Right renal cortex interstitium (tissue), 3 donors: Measurements from ENCODE around the gene RBP3. TPM values are rescaled to one million over a fixed set of nuclear protein-coding genes. Genes with fewer than 3 reads are reported as not detected.

Experiments
- DNase-seq, 3 donors: peaks; one replicate each; pipeline ENCODE4 v3.0.0-alpha.2; 2013; ENCODE audit warnings: low read depth in 3 of 3, low spot score in 2 of 3
- polyA plus RNA-seq, 3 donors: library from polyadenylated mRNA; unstranded; fragments of 120-200 nt; gene quantifications; one replicate each; pipeline ENCODE4 v1.2.1, GENCODE V29; 2013; ENCODE audit not compliant: insufficient read length in 3 of 3

RBP3 gene
- polyA plus RNA-seq, 3 donors = 0.08 to 0.15 (median 0.15) TPM

DNA sequence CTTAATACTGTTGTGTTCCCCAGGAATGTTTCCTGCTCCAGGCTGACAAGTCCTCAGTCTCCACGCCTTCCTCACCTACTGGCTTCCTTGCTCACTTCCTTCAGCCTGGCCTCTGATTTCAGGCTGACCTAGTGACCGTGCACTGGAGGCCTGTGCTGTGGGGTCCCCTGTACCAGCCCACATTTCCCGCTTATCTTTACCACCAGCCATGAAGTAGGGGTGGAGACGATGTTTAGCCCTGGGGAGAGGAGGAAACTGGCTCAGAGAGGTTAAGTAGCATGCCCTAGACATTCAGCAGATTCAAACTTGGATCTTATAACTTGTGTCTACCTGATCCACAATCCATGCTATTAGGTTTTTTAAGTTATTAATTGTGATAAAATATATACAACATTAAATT, 40.7 kb downstream of the RBP3 start:
- no peak for DNase-seq

DNA sequence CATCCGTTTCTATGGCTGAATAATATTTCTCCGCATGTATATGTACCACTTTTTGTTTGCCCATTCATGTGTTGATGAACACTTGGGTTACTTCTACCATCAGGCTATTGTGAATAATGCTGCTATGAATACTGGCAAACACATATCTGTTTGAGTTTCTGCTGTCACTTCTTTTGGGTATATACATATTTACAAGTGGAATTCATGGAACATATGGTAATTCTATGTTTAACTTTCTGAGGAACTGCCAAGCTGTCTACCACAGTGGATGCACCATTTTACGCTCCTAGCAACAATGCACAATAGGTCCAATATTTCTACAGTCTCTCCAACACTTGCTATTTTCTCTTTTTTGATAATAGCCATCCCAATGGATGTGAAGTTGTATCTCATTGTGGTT, 41.5 kb downstream of the RBP3 start:
- DNase-seq = no peak

DNA sequence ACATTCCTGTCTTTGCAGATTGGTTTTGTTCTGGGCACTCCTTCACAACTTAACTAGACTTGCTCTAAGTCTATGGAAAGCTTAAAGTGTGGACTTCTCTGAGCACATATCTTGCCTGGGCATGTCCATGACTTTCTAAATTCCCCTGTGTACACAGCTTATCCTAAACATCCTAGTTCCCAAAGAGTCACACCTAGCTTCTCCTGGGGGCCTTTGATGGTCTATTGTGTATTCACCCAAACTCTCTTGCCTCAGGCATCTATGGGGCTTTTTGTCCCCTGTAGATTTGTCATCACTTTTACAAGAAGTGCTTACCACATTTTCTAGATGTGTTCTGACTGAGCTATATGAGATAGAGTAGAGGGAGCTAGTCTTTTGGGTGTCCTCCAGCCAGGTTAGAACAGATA, 48.2 kb downstream of the RBP3 start:
- no peak for DNase-seq

DNA sequence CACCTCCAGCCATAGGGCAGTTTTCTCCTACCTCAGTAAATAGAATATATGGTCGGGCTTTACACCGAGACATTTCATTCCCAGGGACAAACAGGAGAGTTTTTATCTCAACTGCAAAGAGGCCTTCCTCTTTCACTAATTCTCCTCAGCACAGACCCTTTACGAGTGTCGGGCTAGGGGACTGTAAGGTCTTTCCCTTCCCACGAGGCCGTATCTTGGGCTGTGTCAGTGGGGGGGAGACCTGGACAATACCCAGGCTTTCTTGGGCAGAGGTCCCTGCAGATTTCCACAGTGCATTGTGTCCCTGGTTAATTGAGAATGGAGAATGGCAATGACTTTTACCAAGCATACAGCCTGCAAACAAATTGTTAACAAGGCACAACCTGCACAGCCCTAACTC, 49.1 kb downstream of the RBP3 start:
- DNase-seq = no peak

DNA sequence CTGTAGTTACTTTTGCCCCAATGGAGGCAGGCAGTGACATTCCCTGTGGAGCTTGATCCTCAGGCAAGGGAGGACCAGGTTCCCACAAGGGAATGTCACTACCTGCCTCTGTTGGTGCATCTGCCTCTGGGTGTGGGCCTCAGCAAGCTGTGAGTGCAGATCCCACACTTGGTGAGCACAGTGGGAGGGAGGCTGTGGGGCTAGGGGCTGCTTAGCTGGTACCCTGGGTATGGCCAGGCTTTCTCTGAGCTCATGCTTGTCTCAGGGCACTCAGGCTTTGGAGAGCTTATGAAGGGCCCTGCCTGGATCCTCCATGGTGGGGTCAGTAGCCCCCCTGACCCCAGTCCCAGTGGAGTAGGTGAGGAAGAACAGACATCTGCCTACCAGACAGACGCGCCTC, 52.1 kb downstream of the RBP3 start:
- no peak for DNase-seq

DNA sequence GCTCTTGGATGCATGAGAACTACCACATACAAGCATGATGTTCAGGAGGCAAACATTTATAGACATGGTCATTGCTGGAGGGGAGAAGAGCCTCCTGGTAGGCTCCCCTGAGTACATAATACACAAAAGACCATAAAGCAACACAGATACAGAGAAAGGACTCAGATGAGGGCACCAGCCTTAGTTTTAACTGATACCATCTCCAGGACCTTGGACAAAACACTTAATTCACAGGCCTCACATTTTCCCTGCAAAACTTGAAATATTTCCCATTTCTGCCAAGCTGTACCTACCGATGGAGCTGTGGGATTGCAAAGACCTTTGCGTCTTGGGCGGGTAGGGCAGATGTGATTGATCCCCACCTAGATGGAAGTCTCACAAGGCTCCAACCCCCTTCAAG, 52.6 kb downstream of the RBP3 start:
- DNase-seq = no peak

DNA sequence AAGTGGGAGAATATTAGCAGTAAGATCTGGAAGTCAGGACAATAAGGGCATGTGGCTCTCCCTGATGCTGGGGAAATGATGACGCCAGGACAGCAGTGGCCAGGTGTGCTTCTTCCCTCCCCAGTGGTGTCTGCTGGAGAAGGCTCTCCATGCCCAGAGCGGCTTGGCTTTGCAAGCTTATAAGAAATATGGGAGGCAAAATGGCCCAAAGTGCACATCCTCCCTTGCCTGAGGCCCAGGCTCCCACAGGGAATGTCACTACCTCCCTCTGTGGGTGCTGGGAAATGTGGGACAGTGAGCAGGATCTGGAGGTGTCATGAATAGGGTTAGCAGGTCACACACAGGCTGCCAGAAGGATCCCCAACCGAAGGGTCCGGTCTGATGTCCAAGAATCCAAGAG, 53.0 kb downstream of the RBP3 start:
- no peak for DNase-seq

DNA sequence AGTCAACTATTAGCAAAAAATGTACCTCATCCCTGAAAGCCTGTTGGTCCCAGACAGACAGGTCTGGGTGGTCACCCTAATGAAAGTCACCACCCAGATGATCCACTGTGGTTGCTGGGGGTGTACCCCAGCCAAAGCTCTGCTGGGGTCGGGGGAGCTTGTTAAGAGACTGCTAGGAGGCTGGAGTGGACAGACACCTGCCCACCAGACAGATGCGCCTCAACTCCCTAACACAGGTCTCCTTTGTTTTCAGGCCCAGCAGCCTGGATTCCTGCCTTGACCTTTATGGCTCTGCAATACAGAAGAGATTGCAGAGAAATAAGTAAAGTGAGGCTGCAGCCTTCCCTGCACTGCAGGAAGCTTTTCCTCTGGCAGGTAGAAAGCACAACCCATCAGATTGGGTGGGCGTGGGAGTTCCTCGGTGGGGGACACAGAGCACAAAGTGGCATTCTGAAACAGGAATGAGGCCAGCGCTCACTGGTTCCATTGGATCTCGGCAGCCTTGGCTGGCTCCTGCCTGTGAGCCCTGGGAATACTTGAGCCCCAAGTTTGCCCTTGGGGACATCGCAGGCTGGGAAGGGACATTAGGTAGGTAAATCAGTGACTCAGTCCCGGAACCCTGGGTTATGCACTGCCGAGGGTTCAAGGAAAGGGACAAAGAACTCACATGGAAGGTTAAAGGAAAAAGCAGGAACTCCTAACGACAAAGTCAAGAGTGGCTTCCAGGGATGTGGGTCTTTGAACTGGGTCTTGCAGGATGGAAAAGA, 53.9 kb downstream of the RBP3 start:
- DNase-seq = no peak

DNA sequence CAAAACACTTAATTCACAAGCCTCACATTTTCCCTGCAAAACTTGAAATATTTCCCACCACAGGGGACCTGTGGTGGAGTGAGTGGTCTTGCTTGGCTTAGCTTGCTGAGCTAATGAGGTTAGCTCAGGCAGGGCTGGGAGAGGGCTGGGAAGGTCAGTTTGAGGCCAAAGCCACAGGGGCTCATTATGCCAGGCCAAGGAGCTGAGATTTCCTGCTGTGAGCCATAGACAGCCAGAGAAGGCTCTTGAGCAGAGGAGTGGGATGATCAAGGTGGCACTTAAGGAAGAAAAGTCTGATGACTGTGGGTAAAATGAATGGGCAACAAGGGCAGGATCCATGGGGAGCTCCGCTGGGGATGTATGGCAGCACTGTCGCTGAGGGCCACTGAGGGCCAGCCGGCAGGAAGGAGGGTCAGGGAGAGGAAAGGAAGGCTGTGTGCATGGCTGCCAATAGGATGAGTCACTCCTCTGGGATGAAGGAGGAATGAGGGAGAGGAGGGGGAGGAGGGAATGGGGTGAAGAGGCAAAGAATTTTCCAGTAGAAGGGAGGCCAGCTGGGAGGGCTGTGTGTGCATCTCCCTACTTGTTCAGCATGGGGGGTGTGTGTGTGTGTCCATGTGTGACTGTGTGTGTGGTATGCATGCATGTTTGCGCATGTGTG, 54.6 kb downstream of the RBP3 start:
- no peak for DNase-seq

DNA sequence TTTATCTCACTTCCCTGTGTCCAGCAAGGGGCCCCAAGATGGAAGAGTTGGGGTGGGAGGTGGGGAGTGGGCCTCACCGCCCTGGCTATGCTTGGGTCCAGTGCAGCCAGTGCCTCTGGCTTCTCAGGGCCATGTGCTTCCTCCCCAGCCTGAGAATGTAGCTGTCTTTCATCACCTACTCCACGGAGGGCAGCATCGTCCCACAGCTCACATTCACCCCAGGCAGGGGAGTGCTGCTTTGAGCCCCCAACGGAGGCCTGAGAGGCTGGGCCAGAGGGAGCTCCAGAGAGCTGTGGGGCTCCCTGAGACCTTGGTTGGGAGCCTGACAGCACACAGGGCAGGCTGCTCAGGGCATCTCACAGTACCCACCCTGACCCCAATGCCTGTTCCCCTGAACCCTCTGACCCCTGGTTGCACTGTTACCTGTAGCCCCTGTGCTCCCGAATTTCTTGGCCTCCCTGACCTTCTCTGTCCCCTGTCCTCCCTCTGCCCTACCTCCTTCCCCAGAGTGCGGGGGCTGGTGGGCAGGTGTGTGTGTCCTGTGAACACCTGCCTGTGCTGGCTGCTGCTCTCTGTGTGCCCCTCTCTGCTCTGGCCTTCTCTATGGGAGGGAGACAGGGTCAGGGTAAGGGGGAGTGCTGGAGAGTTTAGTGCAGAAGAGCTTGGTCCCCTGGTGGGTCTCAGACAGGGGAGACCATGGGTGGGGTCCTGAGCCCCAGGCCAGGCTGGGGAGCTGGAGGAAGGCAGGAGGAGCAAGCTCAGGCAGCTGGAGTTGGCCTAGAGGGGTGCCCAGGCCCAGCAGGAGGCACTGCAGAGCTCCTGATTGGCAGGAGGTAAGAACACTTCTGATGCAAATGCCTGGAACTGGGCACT, 55.5 kb downstream of the RBP3 start:
- DNase-seq = no peak

DNA sequence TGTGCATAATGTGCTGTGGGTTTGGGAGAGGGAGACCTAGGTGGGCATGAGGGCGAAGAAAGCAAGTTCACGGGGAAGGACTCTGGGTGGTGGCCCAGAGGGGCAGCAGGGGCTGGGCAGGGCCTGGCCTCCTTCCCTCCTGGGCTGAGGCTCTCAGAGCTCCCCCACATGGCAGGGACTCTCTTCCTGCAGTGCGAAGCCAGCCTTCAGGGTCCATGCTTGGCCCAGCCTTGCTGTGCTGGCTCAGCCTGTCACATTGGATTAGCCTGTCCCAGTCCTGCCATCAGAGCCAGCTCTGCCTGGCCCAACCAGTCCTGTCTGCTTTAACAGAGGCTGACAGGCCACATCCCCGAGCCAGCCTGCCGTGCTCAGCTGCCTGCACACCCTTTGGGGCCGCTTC, 56.3 kb downstream of the RBP3 start:
- no peak for DNase-seq

DNA sequence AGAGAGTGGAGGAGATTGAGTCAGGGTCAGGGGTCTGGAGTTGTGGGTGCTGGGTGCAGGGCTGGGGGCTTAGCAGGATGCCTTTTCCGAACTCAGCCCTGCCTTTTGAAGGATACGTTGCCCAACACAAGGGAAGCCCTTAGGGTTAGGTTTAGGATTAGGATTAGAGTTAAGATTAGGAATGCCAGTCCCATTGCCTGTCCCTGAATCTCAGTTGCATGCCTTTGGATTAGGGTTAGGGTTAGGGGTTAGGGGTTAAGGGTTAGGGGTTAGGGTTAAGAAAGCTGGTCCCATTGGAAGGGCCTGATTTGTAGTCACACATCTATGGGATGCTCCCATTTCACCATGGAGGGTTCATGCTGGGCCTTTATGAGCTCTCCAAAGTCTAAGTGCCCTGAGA, 56.8 kb downstream of the RBP3 start:
- no peak for DNase-seq

DNA sequence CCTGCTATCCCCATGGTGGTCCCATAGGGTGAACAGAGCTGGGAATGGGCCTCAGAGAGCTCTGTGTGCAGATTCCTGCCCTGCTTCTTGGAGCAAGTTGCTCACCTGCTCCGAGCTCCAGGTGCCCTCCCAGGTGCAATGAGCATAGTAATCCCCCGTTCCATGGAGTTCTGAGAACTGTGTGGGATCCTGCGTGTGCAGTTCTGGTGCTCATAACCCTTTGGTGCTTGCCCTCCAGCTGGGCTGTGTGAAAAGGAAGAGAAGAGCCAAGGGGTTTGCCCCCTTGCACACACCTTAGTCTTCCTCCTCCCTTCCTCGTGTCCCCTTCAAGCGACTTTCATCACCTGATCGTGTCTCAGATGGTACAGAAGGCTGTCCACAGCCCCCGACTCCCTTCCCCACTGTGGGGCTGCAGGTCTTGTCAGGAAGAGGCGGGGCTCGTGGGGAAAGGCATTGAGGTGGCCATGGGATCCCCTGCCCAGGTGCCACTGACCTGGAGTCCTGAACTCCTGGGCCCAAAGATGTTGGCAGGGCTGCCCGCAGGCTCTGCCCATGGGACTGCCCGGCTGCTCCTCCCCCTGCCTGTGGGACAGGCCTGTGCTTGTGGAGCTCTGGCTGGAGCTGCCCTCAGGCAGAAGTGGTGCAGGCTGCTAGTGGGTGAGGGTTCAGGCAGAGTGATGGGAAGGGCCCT, 57.8 kb downstream of the RBP3 start:
- no peak for DNase-seq

DNA sequence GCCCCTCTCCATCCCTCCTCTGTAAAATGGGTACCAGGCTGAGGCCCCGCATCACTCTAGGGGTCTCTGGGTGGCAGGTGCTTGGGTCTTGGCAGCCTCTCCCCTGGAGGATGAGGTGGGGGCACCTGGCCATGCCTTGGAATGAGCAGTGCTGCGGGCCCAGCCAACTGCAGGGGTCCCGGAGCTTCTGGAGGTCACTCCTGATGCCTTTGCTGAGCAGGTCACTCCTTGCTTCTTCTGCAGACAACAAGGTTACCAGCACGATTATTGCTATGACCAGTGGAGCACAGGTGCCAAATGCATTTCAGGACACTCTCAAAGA, 58.3 kb downstream of the RBP3 start:
- DNase-seq = no peak

DNA sequence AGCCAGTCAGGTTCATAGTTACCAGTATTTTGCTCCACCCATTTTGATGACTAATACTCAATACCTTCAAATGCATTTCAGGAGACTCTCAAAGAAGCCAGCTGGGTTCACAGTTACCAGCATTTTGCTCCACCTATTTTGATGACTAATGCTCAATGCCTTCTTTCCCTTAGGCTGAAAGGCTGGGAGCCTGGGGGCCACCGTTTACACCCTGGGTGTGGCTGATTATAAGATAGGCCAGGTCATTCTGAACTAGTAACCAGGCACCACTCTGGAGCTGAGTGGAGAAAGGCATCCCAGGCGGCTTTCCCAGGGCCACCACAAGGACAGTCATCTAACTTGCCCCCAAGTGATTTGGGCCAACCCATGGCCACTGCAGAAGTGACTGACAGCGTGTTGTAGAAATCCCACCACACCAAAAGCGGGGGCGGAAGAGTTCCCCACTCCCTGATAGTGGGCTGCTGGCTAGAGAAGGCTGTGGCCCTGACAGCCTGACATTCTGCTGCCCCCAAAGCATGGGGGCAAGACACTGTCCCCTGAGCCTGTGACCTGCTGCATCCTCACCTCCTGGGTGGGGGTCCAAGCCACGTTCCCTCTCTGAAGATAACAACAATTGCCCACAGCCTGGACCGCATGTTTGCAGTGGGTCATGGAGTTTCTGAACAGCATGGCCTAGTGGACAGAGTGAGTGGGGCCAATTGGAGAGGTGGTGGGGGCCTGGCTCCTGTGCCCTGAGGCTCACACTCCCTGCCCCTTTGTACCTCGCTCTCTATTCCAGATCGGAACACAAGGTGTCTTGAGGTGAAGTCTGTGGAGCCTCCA, 58.9 kb downstream of the RBP3 start:
- DNase-seq = no peak

Other genes starting within 250 kb of the RBP3 start
- 1 to 10 TPM; 1.1 to 1.6 (median 1.4) TPM for gene GDF10, start 48.2 kb upstream of the RBP3 start, polyA plus RNA-seq
- gene GDF2, start 25.9 kb upstream of the RBP3 start, polyA plus RNA-seq = not detected
- gene ZNF488, start 35.9 kb downstream of the RBP3 start, polyA plus RNA-seq = 1 to 10 TPM; 5.9 to 6.6 (median 6.4) TPM
- gene ANXA8, start 135.8 kb downstream of the RBP3 start, polyA plus RNA-seq = under 1 TPM in 2 of 3 donors, not detected in 1; 0.20 to 0.21 TPM
- not detected for gene FAM25G, start 143.3 kb downstream of the RBP3 start, polyA plus RNA-seq
- gene AGAP9, start 175.3 kb downstream of the RBP3 start, polyA plus RNA-seq = 10 to 100 TPM in 1 of 3 donors, 1 to 10 TPM in 2; 3.8 to 14.9 (median 9.7) TPM